Tibial artery (tissue), 4 donors: Measurements from ENCODE around the gene RAB6A.
"Not testable (repeated sequence)": the region's sequence is repeated elsewhere in the genome, so short reads cannot be mapped to it uniquely, and the experiment has no call there.

Source experiments
- DNase-seq, 2 donors: peaks; one replicate each; pipeline ENCODE4 v3.0.0-alpha.2; 2019
- H3K27ac ChIP-seq, 2 donors: fragments of 200-600 bp; sonication (generic) in 1 of 2; 1 replicate in 1 of 2; 2 replicates in 1 of 2; pipeline ENCODE4 v1.5.1; 2018 to 2019; ENCODE audit warnings: mild to moderate bottlenecking in 1 of 2
- H3K27me3 ChIP-seq, 2 donors: fragments of 200-600 bp; sonication (generic) in 1 of 2; one replicate each; pipeline versions ENCODE4 v1.5.1 to v1.6.0; 2016 to 2019
- H3K36me3 ChIP-seq, 3 donors: fragments of 200-600 bp; sonication (generic) in 2 of 3; one replicate each; pipeline ENCODE4 v1.5.1; 2016 to 2019; ENCODE audit warnings: mild to moderate bottlenecking in 2 of 3
- H3K4me1 ChIP-seq, 4 donors: fragments of 200-600 bp; sonication (generic) in 2 of 4; 1 replicate in 3 of 4; 2 replicates in 1 of 4; pipeline ENCODE4 v1.5.1; 2016 to 2019
- H3K4me3 ChIP-seq, 2 donors: fragments of 200-600 bp; sonication (generic) in 1 of 2; 1 replicate in 1 of 2; 2 replicates in 1 of 2; pipeline ENCODE4 v1.5.1; 2018 to 2019; ENCODE audit warnings: mild to moderate bottlenecking in 2 of 2
- H3K9me3 ChIP-seq, 3 donors: fragments of 200-600 bp; sonication (generic) in 1 of 3; one replicate each; pipeline ENCODE4 v1.5.1; 2016 to 2019
- CTCF ChIP-seq, 2 experiments: fragments of 200-600 bp in 1 of 2; fragments of 450-650 bp in 1 of 2; IDR thresholded peaks; one replicate each; pipeline ENCODE4 v1.5.1; 2017 to 2019; ENCODE audit warnings: antibody characterized with exemption in 2 of 2, mild to moderate bottlenecking in 1 of 2, moderate library complexity in 1 of 2
- intact Hi-C: fragments of 100-400 bp; cut with DNase I; formaldehyde crosslinking; loops from one replicate; pipeline ENCODE4 v1.15.0; 2023; ENCODE audit warnings: low total_unique reads

The RAB6A gene

DNA sequence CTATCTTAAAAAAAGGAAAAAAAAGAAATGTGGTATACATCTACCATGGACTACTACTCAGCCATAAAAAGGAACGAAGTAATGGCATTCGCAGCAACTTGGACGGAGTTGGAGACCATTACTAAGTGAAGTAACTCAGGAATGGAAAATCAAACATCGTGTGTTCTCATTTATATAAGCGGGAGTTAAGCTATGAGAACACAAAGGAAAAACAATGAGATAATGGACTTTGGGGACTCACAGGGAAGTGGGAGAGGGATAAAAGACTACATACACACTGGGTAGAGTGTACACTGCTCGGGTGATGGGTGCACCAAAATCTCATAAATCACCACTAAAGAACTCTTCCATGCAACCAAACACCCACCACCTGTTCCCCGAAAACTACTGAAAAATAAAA is 11.8 kb downstream of the RAB6A start:
- no peak overlapping the region for H3K4me3 ChIP-seq
- no peaks in the 10 kb centered on the region for H3K9me3 ChIP-seq
- no peaks in the 10 kb centered on the region for H3K27me3 ChIP-seq
- no peaks in the 10 kb centered on the region for H3K36me3 ChIP-seq
- no peak overlapping the region for H3K27ac ChIP-seq
- DNase-seq = no peak
- intact Hi-C loops = no loop called here
- TF ChIP-seq CTCF (IDR thresholded peaks at IDR 0.05) = no peak
- peaks cover 0 to 68% (median 33%) of the 10 kb centered on the region in 4 donors for H3K4me1 ChIP-seq

- Histone ChIP-seq H3K27me3 (no peaks in the 10 kb centered on the region), H3K27ac (no peak overlapping the region), H3K4me3 (no peak overlapping the region), H3K4me1 (peaks cover 0 to 74% (median 34%) of the 10 kb centered on the region in 4 donors), H3K9me3 (no peaks in the 10 kb centered on the region), H3K36me3 (no peaks in the 10 kb centered on the region)
- intact Hi-C loops = no loop called here
- TF ChIP-seq CTCF (IDR thresholded peaks at IDR 0.05) = no peak
- no peak for DNase-seq
These were observed 12.6 kb downstream of the RAB6A start for GRCh38 chr11:73748300-73748699.

DNA sequence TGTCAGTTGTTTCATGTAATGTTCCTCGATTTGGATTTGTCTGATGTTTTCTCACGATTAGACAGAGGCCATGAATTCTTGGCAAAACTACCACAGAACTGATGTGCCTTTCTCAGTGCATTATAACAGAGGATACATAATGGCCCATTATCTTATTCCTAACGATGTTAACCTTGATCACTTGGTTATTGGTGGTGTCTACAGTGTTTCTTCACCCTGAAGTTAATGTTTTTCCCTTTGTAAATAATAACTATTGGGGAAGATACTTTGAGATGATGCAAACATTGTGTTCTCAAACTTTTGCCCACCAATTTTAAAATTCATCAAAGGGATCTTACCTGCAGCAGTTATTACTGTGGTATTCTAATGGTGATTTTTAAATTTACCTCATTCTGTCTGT is 13.1 kb downstream of the RAB6A start:
- no peaks in the 10 kb centered on the region for H3K36me3 ChIP-seq
- intact Hi-C loops = no loop called here
- H3K4me3 ChIP-seq = no peak overlapping the region
- no peaks in the 10 kb centered on the region for H3K27me3 ChIP-seq
- TF ChIP-seq CTCF (IDR thresholded peaks at IDR 0.05) = no peak
- no peak overlapping the region for H3K27ac ChIP-seq
- peaks cover 0 to 74% (median 30%) of the 10 kb centered on the region in 4 donors for H3K4me1 ChIP-seq
- no peak for DNase-seq
- H3K9me3 ChIP-seq = no peaks in the 10 kb centered on the region

GRCh38 chr11:73746701-73747100 is 14.2 kb downstream of the RAB6A start:
- Histone ChIP-seq H3K9me3 (no peaks in the 10 kb centered on the region), H3K36me3 (no peaks in the 10 kb centered on the region), H3K27me3 (no peaks in the 10 kb centered on the region), H3K27ac (no peak overlapping the region), H3K4me1 (peaks cover 0 to 70% (median 23%) of the 10 kb centered on the region in 4 donors), H3K4me3 (no peak overlapping the region)
- no peak for DNase-seq
- intact Hi-C loops = no loop called here
- TF ChIP-seq CTCF (IDR thresholded peaks at IDR 0.05) = no peak

DNA sequence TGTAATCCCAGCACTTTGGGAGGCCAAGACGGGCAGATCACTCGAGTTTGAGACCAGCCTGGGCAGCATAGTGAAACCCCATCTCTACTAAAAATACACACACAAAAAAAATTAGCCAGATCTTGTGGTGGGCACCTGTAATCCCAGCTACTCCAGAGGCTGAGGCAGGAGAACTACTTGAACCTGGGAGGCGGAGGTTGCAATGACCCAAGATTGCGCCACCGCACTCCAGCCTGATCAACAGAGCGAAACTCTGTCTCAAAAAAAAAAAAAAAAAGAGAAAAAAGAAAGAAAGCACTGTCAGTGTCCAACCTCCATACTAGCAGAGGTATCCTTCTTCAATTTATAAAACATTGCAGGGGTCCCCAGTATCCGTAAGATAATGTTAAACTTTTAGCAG is 17.8 kb downstream of the RAB6A start:
- Histone ChIP-seq H3K4me1 (peaks cover 0 to 48% (median 13%) of the 10 kb centered on the region in 4 donors), H3K36me3 (no peaks in the 10 kb centered on the region), H3K27me3 (no peaks in the 10 kb centered on the region), H3K9me3 (no peaks in the 10 kb centered on the region), H3K4me3 (no peak overlapping the region), H3K27ac (no peak overlapping the region)
- intact Hi-C loops = no loop called here
- no peak for TF ChIP-seq CTCF (IDR thresholded peaks at IDR 0.05)
- no peak for DNase-seq

- DNase-seq, intact Hi-C loops: not testable (repeated sequence)
These were observed 24.9 kb downstream of the RAB6A start for GRCh38 chr11:73735959-73736358.

More at GRCh38 chr11:73735959-73736358, 24.9 kb downstream of the RAB6A start:
- not testable (repeated sequence) for H3K9me3 ChIP-seq, H3K36me3 ChIP-seq, H3K27me3 ChIP-seq, H3K4me3 ChIP-seq, H3K27ac ChIP-seq
- H3K4me1 ChIP-seq = peaks cover 0 to 27% (median 8%) of the 10 kb centered on the region in 4 donors
